ENCODE data around the gene NHEJ1.

DNA sequence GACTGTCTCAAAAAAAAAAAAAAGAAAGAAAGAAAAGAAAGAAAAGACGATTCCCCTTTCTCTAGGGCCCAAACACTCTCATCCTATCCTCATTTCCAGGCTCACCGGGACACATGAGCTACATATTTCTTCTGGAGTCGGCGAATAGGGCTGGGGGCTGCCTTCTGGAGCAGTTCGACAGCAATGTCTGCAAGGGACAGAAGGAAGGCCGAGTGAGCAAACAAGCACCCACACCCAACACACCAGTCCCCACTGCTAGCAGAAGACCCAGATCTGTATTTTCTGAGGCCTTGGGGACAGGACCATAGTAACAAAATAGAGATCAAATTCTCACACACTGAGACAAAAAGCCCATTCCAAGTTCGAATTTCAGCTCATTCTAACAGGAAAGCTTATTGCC is 14.9 kb upstream of the NHEJ1 start:
- TF ChIP-seq CTCF (conservative IDR thresholded peaks at IDR 0.05 in 1 of 2, IDR thresholded peaks at IDR 0.05 in 1 of 2; ENCODE audit: low read depth in 1 of 2, low read length in 2 of 2), result no peak
- TF ChIP-seq EZH2 (IDR thresholded peaks at IDR 0.05; ENCODE audit: low read length, missing control alignments), result no peak

Measured in fibroblast of lung (primary cell).